T-helper 9 cell (primary cell): ENCODE measurements around the gene RIC3.

Experiments
- DNase-seq: peaks from one replicate; pipeline ENCODE4 v3.0.0-alpha.2; 2020

RIC3 gene

DNA sequence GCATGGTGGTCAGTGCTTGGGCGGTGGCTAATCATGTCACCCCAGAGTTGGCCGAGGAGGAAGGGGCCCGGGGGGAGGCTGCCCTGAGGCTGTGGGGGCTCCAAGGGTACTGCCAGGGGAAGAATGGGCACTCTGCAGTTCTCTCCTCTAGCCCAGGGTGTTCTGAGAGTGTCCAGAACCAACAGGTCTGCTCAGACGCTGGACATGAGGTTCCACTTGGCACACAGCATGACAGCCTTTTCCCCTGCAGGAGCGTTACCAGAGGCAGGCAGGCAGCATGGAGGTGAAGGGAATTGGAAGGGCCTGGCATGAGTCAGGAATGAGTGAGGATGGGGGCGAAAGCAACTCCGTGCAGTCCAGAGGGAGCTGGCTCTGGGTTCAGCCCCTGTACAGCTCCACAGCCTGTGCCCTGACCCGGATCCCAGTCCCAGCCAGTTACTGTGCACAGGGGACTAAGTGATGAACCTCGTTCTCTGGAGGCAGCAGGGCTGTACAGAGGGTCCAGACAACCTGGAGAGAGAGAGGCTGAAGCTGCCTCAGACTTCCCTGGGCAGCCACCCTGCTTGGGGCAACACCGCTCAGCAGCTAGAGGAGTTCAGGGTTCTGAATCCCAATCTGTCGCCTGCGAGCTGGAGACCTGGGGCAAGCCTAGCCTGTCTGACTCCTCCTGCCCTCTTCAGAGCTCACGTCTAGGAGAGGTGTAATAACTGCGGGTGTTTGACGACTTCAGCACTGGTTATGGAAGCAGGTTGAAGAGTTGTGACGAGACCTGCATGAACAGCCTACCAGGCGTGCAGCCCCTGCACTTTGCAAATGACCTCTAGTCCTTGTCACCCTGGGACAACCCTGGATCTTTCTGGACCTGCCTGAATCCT is 102.6 kb downstream of the RIC3 start:
- DNase-seq = no peak

DNA sequence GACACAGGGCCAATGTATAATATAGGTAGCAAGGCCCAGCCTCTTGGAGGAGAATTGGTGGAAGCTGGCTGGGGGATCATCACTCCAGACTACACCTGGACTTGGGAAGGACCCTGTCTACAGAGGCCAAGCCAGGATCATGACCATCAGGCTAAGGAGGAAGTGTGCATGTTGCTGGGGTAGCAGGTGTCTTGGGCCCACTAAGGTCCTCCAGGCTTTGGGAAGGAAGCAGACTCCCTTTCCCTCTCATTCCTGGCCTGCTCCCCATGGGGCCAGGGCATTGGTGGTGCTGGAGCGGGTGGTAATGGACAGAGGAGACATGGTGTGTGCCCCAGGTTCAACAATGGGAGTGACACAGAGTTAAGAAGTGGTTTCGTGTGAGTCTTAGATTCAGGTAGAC is 103.8 kb downstream of the RIC3 start:
- DNase-seq = no peak

DNA sequence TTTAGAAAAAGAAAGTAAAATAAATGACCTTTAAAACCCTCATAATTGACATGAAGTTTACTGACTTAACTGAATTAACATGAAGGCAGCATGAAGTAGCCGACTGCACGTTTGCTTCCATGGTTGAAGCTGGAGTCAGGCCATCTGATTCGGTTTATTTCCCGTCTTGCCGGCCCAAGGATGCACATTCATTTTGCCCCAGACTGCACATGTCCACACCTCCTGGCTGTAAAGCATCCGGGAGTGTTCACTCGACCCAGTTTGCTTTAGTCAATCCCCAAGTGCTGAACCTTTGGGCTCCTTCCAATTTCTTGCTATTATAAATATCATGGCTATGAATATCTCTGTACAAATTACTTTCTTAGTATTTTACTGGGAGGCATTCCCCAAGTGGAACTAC is 105.5 kb downstream of the RIC3 start:
- no peak for DNase-seq

DNA sequence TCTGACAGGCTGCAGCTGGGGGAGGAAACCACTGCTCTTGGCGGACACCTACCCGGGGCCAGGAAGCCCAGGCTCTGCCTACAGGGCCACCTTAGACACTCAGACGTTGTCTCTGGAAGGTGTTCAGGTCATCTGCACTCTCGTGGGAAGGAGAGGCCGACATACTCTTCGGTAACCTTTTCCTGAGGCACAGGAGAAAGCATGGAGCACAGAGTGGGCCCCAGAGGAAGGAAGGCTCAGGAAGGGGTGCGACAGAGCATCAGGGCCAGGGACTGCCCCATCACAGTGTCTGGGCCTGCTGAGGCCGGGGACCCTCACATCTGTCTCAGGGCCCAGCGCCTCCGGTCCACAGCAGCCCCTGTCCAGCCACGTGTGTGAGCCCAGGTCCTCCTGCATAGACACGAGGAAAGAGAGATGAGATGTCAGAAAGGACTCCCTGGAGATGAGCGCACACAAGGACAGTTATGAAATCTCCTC is 106.0 kb downstream of the RIC3 start:
- DNase-seq = no peak

DNA sequence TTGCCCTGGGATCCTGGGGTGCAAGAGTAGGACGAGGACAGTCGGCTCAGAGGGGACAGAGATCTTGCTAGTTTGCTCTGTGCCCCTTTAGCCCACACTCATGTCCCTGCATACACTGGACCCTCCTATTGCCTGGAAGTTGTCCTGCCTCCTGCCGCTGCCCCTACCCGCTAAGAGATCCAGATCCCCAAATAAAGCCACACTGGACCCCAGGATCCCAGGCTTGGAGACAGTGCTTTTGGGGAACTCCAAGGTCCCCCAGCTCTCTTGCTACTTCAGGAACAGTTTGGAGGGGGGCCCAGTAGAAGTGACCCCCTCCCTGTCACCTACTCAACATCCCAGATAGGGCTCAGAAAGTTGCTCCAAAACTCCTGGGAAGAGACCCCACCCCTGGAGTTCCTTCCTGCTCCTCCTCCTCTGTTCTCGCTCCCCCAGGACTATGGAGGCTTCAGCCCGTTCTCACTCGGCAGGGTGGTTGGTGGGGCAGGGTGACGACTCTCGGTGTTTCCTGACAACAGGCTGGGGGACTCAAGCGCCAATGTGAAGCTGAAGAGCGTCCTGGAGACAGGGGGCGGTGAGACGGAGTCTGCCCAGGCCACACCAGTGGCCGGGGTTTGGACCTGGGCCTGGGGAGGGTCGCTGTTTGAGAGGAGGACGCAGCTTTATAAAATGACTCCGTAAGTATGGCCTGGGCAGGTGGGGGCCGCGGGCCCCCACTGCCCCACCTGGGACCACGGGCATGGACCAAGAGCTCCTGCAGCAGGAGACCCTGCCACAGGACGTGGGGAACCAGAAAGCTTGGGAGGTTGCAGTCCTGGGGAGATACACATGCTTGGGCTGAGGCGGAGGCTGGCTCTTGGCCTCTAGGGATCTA is 107.0 kb downstream of the RIC3 start:
- DNase-seq = no peak

DNA sequence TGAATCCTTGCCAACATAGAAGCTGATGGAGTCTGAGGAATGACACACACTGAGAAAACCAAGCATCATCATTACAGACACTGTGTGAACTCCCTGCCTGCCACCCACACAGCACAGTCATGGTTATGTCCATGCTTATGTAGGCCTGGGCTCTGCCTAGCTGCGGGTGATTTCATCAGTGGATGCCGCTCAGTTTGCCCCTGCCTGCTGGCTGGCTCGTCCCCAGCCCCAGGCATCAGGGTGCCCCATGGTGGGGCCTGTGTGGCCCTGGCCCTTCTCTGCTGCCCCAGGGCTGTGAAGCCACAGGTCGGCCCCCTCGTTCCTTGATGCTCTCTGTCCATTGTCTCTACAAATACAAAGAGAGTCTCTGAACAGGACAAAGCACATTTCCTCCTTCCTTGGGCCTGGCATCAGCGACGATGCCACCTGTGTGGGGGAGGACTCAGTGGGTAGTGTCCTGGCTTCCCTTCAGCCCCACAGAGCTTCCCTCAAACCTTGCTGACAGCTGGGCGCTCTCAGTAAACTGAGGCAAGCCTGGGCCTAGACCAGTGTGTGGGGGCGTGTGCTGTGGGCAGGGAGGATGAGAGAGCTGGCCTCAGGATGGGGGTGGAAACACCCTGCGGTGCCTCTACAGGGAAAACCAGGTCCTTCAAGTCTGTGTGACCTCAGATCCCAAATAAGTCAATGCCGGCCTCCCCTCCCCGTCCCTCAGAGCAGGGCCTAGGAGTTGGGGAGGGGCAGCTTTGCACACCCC is 107.8 kb downstream of the RIC3 start:
- no peak for DNase-seq

DNA sequence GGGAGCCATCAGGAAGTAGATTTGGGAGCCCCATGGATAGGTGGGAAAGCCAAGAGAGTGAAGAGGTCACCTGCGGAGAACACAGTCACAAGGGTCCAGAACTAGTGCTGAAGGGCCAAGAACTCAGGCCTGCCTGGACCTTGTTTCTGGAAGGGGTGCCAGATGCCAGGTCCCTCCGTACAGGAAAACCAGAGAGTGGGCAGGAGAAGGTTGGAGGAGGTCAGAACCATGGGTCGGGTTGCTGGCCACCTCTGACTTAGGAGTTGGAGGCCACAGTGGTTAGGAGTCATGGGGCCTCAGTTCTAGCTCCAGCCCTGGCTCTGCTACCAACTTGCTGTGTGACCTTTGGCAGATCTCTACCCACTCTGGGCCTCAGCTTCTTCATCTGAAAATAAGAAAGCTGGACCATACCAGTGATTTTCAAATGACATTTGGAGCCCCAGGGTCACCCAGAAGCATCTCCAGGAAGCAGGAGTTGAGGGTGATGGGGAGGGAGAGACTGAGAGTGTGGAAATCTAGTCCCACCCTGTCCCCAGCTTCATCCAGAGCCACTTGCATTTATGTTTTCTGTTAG is 108.6 kb downstream of the RIC3 start:
- no peak for DNase-seq

DNA sequence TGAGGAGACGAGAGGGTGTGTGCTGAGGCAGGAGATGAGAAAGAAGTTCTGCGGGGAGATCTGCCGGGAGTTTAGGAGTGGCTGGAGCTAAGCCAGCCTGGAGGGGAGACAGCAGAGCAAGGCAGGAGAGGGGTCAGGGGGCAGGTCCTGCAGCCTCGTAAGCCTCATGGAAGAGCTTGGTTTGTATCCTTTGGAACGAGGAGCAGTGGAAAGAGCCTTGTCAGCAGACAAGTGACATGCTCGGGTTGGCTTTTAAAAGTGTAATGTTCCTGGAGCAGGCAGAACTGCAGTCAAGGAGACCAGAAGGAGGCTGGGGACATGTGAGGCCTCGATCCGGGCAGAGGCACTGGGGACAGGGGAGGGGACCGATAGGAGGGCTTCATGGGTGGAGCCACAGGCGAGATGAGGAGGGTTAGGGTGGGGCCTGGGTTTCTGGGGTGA is 109.2 kb downstream of the RIC3 start:
- no peak for DNase-seq

DNA sequence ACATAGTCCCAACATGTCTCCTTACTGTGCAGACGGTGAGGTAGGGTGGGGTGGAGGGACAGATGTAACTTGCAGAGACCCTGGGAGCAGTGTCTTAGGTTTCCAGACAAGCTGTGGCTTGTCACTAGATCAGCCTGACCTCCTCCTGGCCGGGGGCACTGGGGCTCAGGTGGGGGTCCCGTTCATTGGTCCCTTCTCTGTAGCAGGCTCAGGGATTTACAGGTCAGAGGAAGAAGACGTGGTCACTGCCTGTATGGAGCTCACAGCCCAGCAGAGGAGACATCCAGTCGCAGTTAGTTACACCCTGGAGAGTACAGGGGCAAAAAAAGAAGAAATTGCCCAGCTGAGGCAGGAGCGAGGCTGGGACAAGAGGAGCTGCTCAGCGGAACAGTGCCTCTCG is 109.8 kb downstream of the RIC3 start:
- DNase-seq = no peak

DNA sequence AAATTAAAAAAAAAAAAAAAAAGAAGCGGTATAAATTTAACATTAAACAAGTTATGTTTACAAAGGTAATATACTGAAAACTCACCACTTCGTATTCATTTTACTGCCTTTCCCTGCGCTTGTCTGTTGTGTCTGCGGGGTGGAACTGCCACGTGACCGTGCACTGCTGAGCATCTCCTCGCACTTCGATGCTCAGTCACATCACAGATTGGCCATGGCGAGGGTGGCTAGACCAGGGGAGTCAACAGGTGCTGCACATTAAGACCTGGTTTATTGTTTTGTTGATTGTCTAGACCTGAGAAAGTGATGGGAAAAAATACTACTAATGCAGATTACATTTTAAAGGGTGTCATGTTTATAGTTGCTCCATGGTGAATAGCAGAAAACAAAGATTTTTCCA is 110.6 kb downstream of the RIC3 start:
- no peak for DNase-seq

DNA sequence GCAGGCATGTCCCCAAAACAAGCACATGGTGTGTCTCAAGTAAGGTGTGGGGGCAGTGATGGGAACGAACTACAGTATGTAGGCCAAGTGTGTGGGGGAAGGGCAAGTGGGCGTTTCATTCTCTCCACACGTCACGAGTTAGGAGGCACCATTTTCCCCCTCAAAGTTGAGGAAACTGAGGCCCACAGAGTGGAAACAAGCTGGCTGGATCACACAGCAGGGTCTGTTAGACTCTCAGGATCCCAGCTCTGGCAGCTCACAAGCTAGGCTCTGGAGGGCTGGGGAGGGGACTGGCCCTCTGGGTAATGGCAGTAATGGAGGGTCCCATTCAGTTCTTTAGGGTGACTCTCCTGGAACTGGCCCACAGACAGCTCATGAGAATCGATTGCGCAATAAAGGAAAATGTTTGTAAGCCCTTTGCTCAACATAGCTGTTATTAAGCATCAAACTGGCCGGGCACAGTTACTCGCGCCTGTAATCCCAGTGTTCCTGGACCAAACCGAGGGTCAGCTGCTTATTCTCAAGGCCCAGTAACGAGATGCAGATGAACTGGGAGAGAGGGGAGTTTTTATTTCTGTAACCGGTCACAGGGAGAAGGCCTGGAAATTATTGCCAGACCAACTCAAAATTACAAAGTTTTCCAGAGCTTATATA is 111.9 kb downstream of the RIC3 start:
- no peak for DNase-seq
